CD14-positive monocyte (primary cell): ENCODE measurements around the gene TMEM164. TPM values are rescaled to one million over a fixed set of nuclear protein-coding genes. Genes with fewer than 3 reads are reported as not detected.

Source experiments
- DNase-seq, 3 donors: peaks; one replicate each; pipeline ENCODE4 v3.0.0-alpha.2; 2011 to 2022
- H2AFZ ChIP-seq: 2 replicates; pipeline ENCODE4 v1.6.0; 2012; ENCODE audit warnings: mild to moderate bottlenecking, low read depth, low read length, inconsistent platforms; ENCODE audit not compliant: insufficient read depth, poor library complexity, severe bottlenecking
- H3K27ac ChIP-seq, 2 donors: 1 replicate in 1 of 2; 2 replicates in 1 of 2; pipeline ENCODE4 v1.5.1; 2012 to 2013; ENCODE audit warnings: low read length in 2 of 2, control low read depth in 1 of 2, inconsistent platforms in 1 of 2, low read depth in 1 of 2, mild to moderate bottlenecking in 1 of 2
- H3K27me3 ChIP-seq, 2 donors: one replicate each; pipeline versions ENCODE4 v1.6.0 to v1.6.1; 2011 to 2013; ENCODE audit warnings: low read length in 2 of 2; ENCODE audit not compliant: control insufficient read depth in 2 of 2, insufficient read depth in 2 of 2
- H3K36me3 ChIP-seq, 2 donors: replicated peaks in 1 of 2; 1 replicate in 1 of 2; 2 replicates in 1 of 2; pipeline versions ENCODE4 v1.5.1 to v1.6.1; 2012 to 2013; ENCODE audit warnings: low read length in 2 of 2, control low read depth in 1 of 2, inconsistent platforms in 1 of 2, mild to moderate bottlenecking in 1 of 2; ENCODE audit not compliant: insufficient read depth in 2 of 2, control insufficient read depth in 1 of 2
- H3K4me1 ChIP-seq, 2 donors: 1 replicate in 1 of 2; 2 replicates in 1 of 2; pipeline versions ENCODE4 v1.5.1 to v1.6.1; 2012 to 2013; ENCODE audit warnings: low read length in 2 of 2, control low read depth in 1 of 2, inconsistent platforms in 1 of 2, mild to moderate bottlenecking in 1 of 2, moderate library complexity in 1 of 2; ENCODE audit not compliant: insufficient read depth in 2 of 2, control insufficient read depth in 1 of 2
- H3K4me2 ChIP-seq: replicated peaks from 2 replicates; pipeline ENCODE3; 2012; ENCODE audit warnings: low read length, moderate library complexity, mild to moderate bottlenecking; ENCODE audit not compliant: poor library complexity, severe bottlenecking; ENCODE audit errors: extremely low read depth
- H3K4me3 ChIP-seq, 3 experiments: fragments of 200-600 bp in 1 of 3; sonication (generic) in 1 of 3; replicated peaks in 1 of 3; 1 replicate in 2 of 3; 2 replicates in 1 of 3; pipeline ENCODE4 v1.5.1; 2011 to 2013; ENCODE audit warnings: low read length in 3 of 3, mild to moderate bottlenecking in 3 of 3, control low read depth in 2 of 3, low read depth in 2 of 3, inconsistent platforms in 1 of 3, moderate library complexity in 1 of 3
- H3K79me2 ChIP-seq: 2 replicates; pipeline ENCODE4 v1.6.0; 2012; ENCODE audit warnings: mild to moderate bottlenecking, control low read depth, inconsistent platforms, low read length, moderate library complexity; ENCODE audit not compliant: insufficient read depth
- H3K9ac ChIP-seq: 2 replicates; pipeline ENCODE4 v1.6.0; 2017; ENCODE audit warnings: low read length, mild to moderate bottlenecking; ENCODE audit not compliant: insufficient read depth, poor library complexity, severe bottlenecking
- H3K9me3 ChIP-seq, 2 donors: replicated peaks in 1 of 2; 1 replicate in 1 of 2; 2 replicates in 1 of 2; pipeline versions ENCODE4 v1.5.1 to v1.6.1; 2012 to 2013; ENCODE audit warnings: low read length in 2 of 2, control low read depth in 1 of 2; ENCODE audit not compliant: control insufficient read depth in 1 of 2, insufficient read depth in 1 of 2
- H4K20me1 ChIP-seq: 2 replicates; pipeline ENCODE4 v1.6.0; 2012; ENCODE audit warnings: mild to moderate bottlenecking, low read length, control low read depth, moderate library complexity; ENCODE audit not compliant: insufficient read depth
- H3K27ac Mint-ChIP-seq, 7 donors: one replicate each; pipeline ENCODE4 v1.8.0; 2020; ENCODE audit warnings: mild to moderate bottlenecking in 7 of 7, mixed read lengths in 7 of 7, moderate library complexity in 6 of 7, inconsistent platforms in 2 of 7
- H3K27me3 Mint-ChIP-seq, 3 donors: one replicate each; pipeline ENCODE4 v1.8.0; 2021 to 2022; ENCODE audit warnings: low read depth in 3 of 3, mild to moderate bottlenecking in 3 of 3, mixed read lengths in 3 of 3, moderate library complexity in 3 of 3, inconsistent platforms in 1 of 3
- H3K36me3 Mint-ChIP-seq, 2 donors: one replicate each; pipeline ENCODE4 v1.8.0; 2020; ENCODE audit warnings: mixed read lengths in 2 of 2, inconsistent platforms in 1 of 2, mild to moderate bottlenecking in 1 of 2
- H3K4me1 Mint-ChIP-seq: one replicate; pipeline ENCODE4 v1.8.0; 2020; ENCODE audit warnings: mild to moderate bottlenecking, mixed read lengths
- H3K4me3 Mint-ChIP-seq, 2 donors: one replicate each; pipeline ENCODE4 v1.8.0; 2020; ENCODE audit warnings: mild to moderate bottlenecking in 2 of 2, mixed read lengths in 2 of 2, moderate library complexity in 1 of 2
- H3K9me3 Mint-ChIP-seq, 7 donors: one replicate each; pipeline ENCODE4 v1.8.0; 2020 to 2022; ENCODE audit warnings: mixed read lengths in 7 of 7, mild to moderate bottlenecking in 6 of 7, moderate library complexity in 6 of 7, inconsistent platforms in 2 of 7
- WGBS: methylation state at CpG from one replicate; pipeline ENCODE4 v1.1.5; 2013; ENCODE audit warnings: missing lambda C conversion rate; ENCODE audit not compliant: insufficient coverage; 5-methylcytosine and 5-hydroxymethylcytosine counted together
- intact Hi-C, 2 donors: fragments of 100-400 bp; cut with micrococcal nuclease; formaldehyde crosslinking; loops; one replicate each; pipeline versions ENCODE4 v1.15.0 to v1.15.1; 2023
- polyA plus RNA-seq, 3 donors: library from polyadenylated mRNA; depleted of rRNA in 1 of 3; unstranded in 2 of 3; stranded (reverse) in 1 of 3; fragments of 300-500 nt in 2 of 3; fragments of >200 nt in 1 of 3; fragmentation: Illumina TruSeq in 2 of 3; gene quantifications; 1 replicate in 2 of 3; 2 replicates in 1 of 3; pipeline ENCODE4 v1.2.3, GENCODE V29; 2012 to 2021
- TF ChIP-seq, protein P1 (sequence below): fragments of 200-600 bp; IDR thresholded peaks from one replicate; pipeline ENCODE4 v1.8.0; 2022; ENCODE audit warnings: antibody characterized with exemption, mild to moderate bottlenecking

TMEM164 gene
- polyA plus RNA-seq, 3 donors, result 5.3 to 39.5 (median 7.3) TPM

DNA sequence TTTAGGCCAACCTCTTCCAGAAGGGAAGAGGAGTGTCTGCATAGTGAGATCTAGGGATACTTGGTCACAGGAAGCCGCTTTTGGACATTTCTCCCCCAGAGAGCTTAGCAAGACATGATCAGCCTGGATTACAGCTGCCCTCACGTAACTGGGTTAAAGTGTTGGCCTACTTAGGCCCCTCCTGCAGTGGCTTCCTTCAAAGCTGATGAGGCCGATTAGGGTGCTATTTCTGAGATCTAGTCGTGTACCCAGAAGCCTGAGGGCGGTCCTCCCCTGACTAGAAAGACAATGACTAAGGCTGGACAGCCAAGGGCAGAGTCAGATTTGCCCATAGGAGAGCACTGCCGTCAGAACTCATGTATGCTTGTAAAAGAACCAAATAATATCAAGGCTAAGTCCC lies 180.0 kb downstream of the TMEM164 start:
- Histone ChIP-seq H3K4me3 (no peak overlapping the region), H3K9me3 (no peaks in the 10 kb centered on the region), H4K20me1 (peaks cover 27% of the 10 kb centered on the region), H3K9ac (no peak overlapping the region), H3K36me3 (peaks cover 17 to 40% of the 10 kb centered on the region in 2 donors), H2AFZ (no peak overlapping the region), H3K79me2 (no peaks in the 10 kb centered on the region), H3K27me3 (no peaks in the 10 kb centered on the region), H3K4me2 (no peak overlapping the region), H3K27ac (no peak overlapping the region), H3K4me1 (no peaks in the 10 kb centered on the region)
- TF ChIP-seq, protein P1, sequence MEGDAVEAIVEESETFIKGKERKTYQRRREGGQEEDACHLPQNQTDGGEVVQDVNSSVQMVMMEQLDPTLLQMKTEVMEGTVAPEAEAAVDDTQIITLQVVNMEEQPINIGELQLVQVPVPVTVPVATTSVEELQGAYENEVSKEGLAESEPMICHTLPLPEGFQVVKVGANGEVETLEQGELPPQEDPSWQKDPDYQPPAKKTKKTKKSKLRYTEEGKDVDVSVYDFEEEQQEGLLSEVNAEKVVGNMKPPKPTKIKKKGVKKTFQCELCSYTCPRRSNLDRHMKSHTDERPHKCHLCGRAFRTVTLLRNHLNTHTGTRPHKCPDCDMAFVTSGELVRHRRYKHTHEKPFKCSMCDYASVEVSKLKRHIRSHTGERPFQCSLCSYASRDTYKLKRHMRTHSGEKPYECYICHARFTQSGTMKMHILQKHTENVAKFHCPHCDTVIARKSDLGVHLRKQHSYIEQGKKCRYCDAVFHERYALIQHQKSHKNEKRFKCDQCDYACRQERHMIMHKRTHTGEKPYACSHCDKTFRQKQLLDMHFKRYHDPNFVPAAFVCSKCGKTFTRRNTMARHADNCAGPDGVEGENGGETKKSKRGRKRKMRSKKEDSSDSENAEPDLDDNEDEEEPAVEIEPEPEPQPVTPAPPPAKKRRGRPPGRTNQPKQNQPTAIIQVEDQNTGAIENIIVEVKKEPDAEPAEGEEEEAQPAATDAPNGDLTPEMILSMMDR, result no peak
- Mint-ChIP-seq H3K36me3 (peaks cover 26% of the 10 kb centered on the region in 2 donors), H3K27me3 (peaks cover 0 to 4% (median 0%) of the 10 kb centered on the region in 3 donors), H3K4me1 (peaks cover under 1% of the 10 kb centered on the region), H3K27ac (no peak overlapping the region), H3K4me3 (no peak overlapping the region), H3K9me3 (peaks cover 0 to 5% (median 0%) of the 10 kb centered on the region in 7 donors)
- intact Hi-C loops, result no loop called here
- WGBS, result no CpG with 5 or more reads among the region's 6 CpGs
- no peak for DNase-seq

DNA sequence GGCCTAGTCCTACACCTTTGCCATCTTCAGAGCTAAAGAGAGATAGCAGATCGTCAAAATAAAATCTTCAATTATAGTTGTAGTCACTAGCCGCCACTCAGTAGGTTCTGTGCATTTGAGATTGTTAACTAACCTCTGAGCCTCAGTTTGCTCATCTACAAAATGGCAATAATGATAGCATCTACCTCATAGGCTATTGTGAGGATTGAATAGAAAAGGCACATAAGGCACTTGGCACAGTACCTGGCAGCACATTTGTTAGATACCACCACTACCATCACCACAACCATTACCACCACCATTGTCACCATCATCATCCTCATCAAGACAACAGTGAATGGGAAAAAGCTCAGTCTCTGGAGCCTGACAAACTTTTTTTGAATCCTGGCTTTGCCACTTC lies 180.4 kb downstream of the TMEM164 start:
- Mint-ChIP-seq H3K4me3 (no peak overlapping the region), H3K4me1 (peaks cover 5% of the 10 kb centered on the region)
- H3K27ac ChIP-seq, result no peak overlapping the region

More for the DNA sequence above, 180.4 kb downstream of the TMEM164 start:
- no peak overlapping the region for H3K4me3 ChIP-seq
- peaks cover 26% of the 10 kb centered on the region in 2 donors for H3K36me3 Mint-ChIP-seq
- no peak for DNase-seq
- no peak overlapping the region for H2AFZ ChIP-seq
- H3K4me1 ChIP-seq, result peaks cover 0 to under 1% of the 10 kb centered on the region in 2 donors
- TF ChIP-seq, protein P1, result no peak
- H3K9me3 Mint-ChIP-seq, result peaks cover 0 to 5% (median 0%) of the 10 kb centered on the region in 7 donors
- no peaks in the 10 kb centered on the region for H3K9me3 ChIP-seq
- H3K4me2 ChIP-seq, result no peak overlapping the region
- H3K36me3 ChIP-seq, result peaks cover 16 to 37% of the 10 kb centered on the region in 2 donors
- intact Hi-C loops, result no loop called here
- H3K79me2 ChIP-seq, result no peaks in the 10 kb centered on the region
- H4K20me1 ChIP-seq, result peaks cover 22% of the 10 kb centered on the region
- H3K27me3 ChIP-seq, result no peaks in the 10 kb centered on the region
- no peak overlapping the region for H3K27ac Mint-ChIP-seq
- WGBS, result no CpG with 5 or more reads among the region's 2 CpGs
- no peak overlapping the region for H3K9ac ChIP-seq
- peaks cover 0 to 6% (median 0%) of the 10 kb centered on the region in 3 donors for H3K27me3 Mint-ChIP-seq
